ENCODE data around the gene UBQLN2. TPM values are rescaled to one million over a fixed set of nuclear protein-coding genes. Genes with fewer than 3 reads are reported as not detected.
"Not testable (repeated sequence)": the region's sequence is repeated elsewhere in the genome, so short reads cannot be mapped to it uniquely, and the experiment has no call there.

The UBQLN2 gene
- total RNA-seq, 1 experiment from 2014 or later: 18.4 TPM

- H2AFZ ChIP-seq (ENCODE audit: low read length); H3K4me3 ChIP-seq (ENCODE audit: low read length); H3K4me1 ChIP-seq (ENCODE audit: low read length); DNase-seq; H3K9me2 ChIP-seq (replicated peaks; ENCODE audit: insufficient read depth, low read length); H3K9me3 ChIP-seq (ENCODE audit: low read length); H3K9ac ChIP-seq (ENCODE audit: low read length); H4K20me1 ChIP-seq (ENCODE audit: insufficient read depth, low read depth, low read length); H3K4me2 ChIP-seq (ENCODE audit: low read depth, low read length, poor library complexity, severe bottlenecking); H3K27ac ChIP-seq (ENCODE audit: low read length); H3K27me3 ChIP-seq (ENCODE audit: low read length): not testable (repeated sequence)
- H3K36me3 ChIP-seq (ENCODE audit: insufficient read depth, low read length): peaks cover 14% of the 10 kb centered on the region; the same call in 1 of the 2 replicates
- H3K79me2 ChIP-seq (ENCODE audit: low read length): peaks cover 72% of the 10 kb centered on the region
These were observed 28.4 kb downstream of the UBQLN2 start for GRCh38 chrX:56591830-56592229.

GRCh38 chrX:56600141-56600540, 36.7 kb downstream of the UBQLN2 start:
- Histone ChIP-seq H3K27ac (ENCODE audit: low read length) (no peak overlapping the region), H3K4me2 (ENCODE audit: low read depth, low read length, poor library complexity, severe bottlenecking) (no peak overlapping the region), H3K9ac (ENCODE audit: low read length) (no peak overlapping the region), H3K4me3 (ENCODE audit: low read length) (no peak overlapping the region), H3K9me2 (replicated peaks; ENCODE audit: insufficient read depth, low read length) (no peaks in the 10 kb centered on the region), H3K27me3 (ENCODE audit: low read length) (no peaks in the 10 kb centered on the region), H2AFZ (ENCODE audit: low read length) (no peak overlapping the region), H3K9me3 (ENCODE audit: low read length) (no peaks in the 10 kb centered on the region), H3K4me1 (ENCODE audit: low read length) (peaks cover 19% of the 10 kb centered on the region), H3K36me3 (ENCODE audit: insufficient read depth, low read length) (0 out of 2 replicates have a peak, but pooled peaks cover 7% of the 10 kb centered on the region), H3K79me2 (ENCODE audit: low read length) (peaks cover 35% of the 10 kb centered on the region), H4K20me1 (ENCODE audit: insufficient read depth, low read depth, low read length) (no peaks in the 10 kb centered on the region)
- no peak for DNase-seq

GRCh38 chrX:56600987-56601386, 37.6 kb downstream of the UBQLN2 start:
- no peak overlapping the region for H3K27ac ChIP-seq (ENCODE audit: low read length)
- H4K20me1 ChIP-seq (ENCODE audit: insufficient read depth, low read depth, low read length): no peaks in the 10 kb centered on the region
- no peak overlapping the region for H3K4me3 ChIP-seq (ENCODE audit: low read length)
- 0 out of 2 replicates have a peak, but pooled peaks cover 7% of the 10 kb centered on the region for H3K36me3 ChIP-seq (ENCODE audit: insufficient read depth, low read length)
- no peak overlapping the region for H2AFZ ChIP-seq (ENCODE audit: low read length)
- H3K27me3 ChIP-seq (ENCODE audit: low read length): no peaks in the 10 kb centered on the region
- no peaks in the 10 kb centered on the region for H3K9me2 ChIP-seq (replicated peaks; ENCODE audit: insufficient read depth, low read length)
- peaks cover under 1% of the 10 kb centered on the region; the same call in 1 of the 2 replicates for H3K9me3 ChIP-seq (ENCODE audit: low read length)
- H3K4me2 ChIP-seq (ENCODE audit: low read depth, low read length, poor library complexity, severe bottlenecking): no peak overlapping the region
- peaks cover 16% of the 10 kb centered on the region for H3K4me1 ChIP-seq (ENCODE audit: low read length)
- no peak overlapping the region for H3K9ac ChIP-seq (ENCODE audit: low read length)
- peaks cover 27% of the 10 kb centered on the region for H3K79me2 ChIP-seq (ENCODE audit: low read length)
- no peak for DNase-seq

GRCh38 chrX:56615282-56615681, 51.9 kb downstream of the UBQLN2 start:
- Histone ChIP-seq H3K27ac (ENCODE audit: low read length) (no peak overlapping the region), H3K27me3 (ENCODE audit: low read length) (no peaks in the 10 kb centered on the region), H3K9ac (ENCODE audit: low read length) (no peak overlapping the region), H3K79me2 (ENCODE audit: low read length) (no peaks in the 10 kb centered on the region), H3K4me2 (ENCODE audit: low read depth, low read length, poor library complexity, severe bottlenecking) (no peak overlapping the region), H3K4me3 (ENCODE audit: low read length) (no peak overlapping the region), H3K36me3 (ENCODE audit: insufficient read depth, low read length) (0 out of 2 replicates have a peak, but pooled peaks cover 3% of the 10 kb centered on the region), H3K9me2 (replicated peaks; ENCODE audit: insufficient read depth, low read length) (no peaks in the 10 kb centered on the region), H4K20me1 (ENCODE audit: insufficient read depth, low read depth, low read length) (no peaks in the 10 kb centered on the region), H3K4me1 (ENCODE audit: low read length) (peaks cover 9% of the 10 kb centered on the region), H3K9me3 (ENCODE audit: low read length) (no peaks in the 10 kb centered on the region; the same call in 1 of the 2 replicates), H2AFZ (ENCODE audit: low read length) (no peak overlapping the region)
- no peak for DNase-seq

Other genes with a start within 250 kb of the UBQLN2 start
- 4.9 and 20.5 TPM in 2 replicates for gene NBDY, start 165.6 kb downstream of the UBQLN2 start, total RNA-seq (2014; rRNA removed; shearing (Covaris generic); ENCODE audit: low replicate concordance)

Measured in Karpas-422 (cell line).